Fibroblast of skin of scalp (primary cell): ENCODE measurements around the gene SLC3A2. TPM values are rescaled to one million over a fixed set of nuclear protein-coding genes. Genes with fewer than 3 reads are reported as not detected.
A peak's percentile ranks its signal among the peaks of the same experiment; 100 is the strongest.
"Not testable (repeated sequence)": the region's sequence is repeated elsewhere in the genome, so short reads cannot be mapped to it uniquely, and the experiment has no call there.

Experiments
- DNase-seq: peaks from one replicate; pipeline ENCODE4 v3.0.0-alpha.2; 2013
- polyA plus RNA-seq, 2 experiments: library from polyadenylated mRNA; unstranded; fragments of 120-200 nt; gene quantifications; one replicate each; pipeline ENCODE4 v1.2.1, GENCODE V29; 2013; ENCODE audit not compliant: insufficient read length in 2 of 2

The SLC3A2 gene
- polyA plus RNA-seq (2013, experiment 1 of 2; ENCODE audit: insufficient read length), result 395 TPM
- polyA plus RNA-seq (2013, experiment 2 of 2; ENCODE audit: insufficient read length), result 401 TPM

GRCh38 chr11:62880803-62881578, at the start of gene SLC3A2:
SLC3A2 (plus strand) TSS chr11:62880896; CDS start chr11:62881024, 128 bp downstream.
- DNase-seq, result peak; percentile 87

DNA sequence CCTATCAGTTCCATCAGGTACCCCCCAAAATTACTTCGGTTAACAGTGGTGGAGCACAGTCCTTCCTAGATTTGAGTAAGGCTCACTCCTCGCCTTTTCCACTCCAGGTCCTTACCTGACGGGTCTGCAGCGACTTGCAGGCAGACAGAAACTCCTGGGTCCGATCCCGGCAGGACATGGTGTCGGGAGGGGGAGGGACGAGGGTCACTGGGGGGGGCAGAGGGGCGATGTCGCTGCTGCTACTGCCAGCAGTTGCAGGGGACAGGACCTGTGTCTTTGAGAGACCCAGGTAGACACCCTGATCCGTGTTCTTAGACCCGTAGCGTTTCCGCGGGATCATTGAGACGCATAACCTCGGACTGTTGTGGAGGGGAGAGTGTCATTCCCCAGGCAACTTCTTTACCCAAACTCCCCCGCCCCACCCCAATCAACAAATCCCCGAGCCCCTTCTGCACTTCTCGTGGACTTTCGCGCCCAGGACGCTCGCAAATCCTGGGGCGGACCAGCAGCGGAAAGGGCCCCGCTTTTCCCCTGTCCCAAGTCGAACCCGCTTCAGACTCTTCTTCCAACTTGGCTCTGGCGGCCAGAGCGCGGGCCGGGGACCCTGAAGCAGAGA, 49.7 kb upstream of the SLC3A2 start:
- no peak for DNase-seq

DNA sequence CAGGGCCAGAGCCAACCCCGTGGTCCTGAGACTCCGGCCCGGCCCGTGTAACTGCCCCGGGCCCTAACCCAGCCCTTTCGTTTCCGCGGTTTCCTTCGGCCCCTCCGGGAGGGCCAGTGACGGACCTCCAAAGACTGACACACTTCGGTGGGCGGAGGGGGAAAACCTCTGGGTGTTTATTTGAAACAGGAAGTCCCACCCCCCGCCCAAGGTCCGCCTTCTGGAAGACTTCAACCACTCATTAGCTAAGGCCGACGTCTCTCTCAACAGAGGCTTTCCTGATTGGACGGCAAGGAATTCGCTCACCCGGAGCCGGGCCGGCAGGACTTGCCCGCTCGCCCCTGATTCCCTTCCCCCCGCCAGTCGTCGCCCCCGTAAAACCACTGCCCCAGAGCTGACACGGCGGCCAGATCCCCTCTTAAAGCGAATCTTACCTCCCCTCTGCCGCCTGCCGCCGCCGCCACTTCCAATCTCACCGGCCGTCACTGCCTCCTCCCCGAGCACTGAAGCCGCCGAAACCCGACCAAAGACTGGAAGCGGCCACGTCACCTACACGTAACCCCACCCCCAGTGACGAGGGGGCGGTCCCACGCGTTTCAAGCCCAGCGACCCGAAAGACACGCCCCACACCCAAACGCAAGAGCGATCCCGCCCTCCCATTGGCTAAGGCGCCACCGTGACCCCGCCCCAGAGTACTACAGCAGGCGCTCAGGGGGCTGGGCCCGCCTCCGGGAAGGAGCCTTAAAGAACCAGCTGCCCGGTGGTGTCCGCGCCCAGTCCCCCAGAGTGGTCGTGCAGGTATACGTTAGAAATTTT, 49.0 kb upstream of the SLC3A2 start, which contains the start of gene STX5:
Gene STX5 (minus strand): TSS at position 532 of the 816 bp plus-strand sequence. CDS start 808 bp downstream, outside the sequence.
- DNase-seq, result peak; percentile 99

DNA sequence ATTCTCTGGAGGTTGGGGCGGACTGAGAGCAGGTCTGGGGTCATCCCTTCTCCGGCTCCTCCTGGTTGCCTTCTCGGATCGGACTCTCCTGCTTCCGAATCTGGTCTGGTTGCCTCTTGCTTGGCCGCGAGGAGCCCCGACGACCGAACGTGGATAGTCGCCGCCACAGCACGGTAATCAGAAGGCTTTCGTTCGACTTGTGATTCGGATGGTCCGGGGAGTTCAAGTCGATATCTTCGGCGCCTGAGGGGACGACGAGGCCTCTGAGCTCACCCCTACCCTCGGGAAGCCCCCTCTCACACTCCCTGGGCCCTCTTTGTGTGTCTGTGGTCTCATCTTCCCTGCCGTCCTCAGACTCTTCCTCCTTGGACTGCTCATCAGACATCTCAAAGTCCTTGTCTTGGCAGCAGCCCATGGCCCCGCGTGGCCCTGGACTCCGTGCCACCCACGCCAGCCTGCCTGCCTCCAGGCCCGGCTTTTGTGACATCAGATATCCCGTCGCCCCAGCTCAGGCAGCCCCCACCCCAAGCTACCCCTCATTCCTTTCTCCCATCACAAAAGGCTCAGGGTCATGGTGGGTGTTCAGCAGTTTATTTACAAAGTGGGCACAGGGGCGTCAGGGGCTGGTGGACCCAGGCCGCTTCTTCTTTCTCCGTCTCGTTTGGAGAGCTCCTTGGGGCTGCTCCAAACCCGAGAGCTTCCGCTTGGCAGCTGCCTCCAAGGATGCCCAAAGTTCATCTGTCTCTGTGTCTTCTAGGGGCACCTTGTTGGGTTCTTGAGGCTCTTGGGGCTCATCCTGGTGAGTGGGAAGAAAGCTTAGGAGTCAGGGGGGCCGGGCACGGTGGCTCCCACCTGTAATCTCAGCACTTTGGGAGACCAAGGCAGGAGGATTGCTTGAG, 48.1 kb upstream of the SLC3A2 start, which contains the start of gene TEX54:
Gene TEX54 (minus strand): TSS at position 506 of the 899 bp plus-strand sequence.
- no peak for DNase-seq

GRCh38 chr11:62835336-62835735, 45.4 kb upstream of the SLC3A2 start:
- no peak for DNase-seq

- peak; percentile 92 for DNase-seq
Measured at GRCh38 chr11:62839050-62839945, 41.4 kb upstream of the SLC3A2 start, which contains the start of gene WDR74. WDR74 (minus strand) TSS chr11:62839590; CDS start chr11:62839570, 20 bp downstream.

- DNase-seq, result peak; percentile 86
Measured at GRCh38 chr11:62840721-62841360, 39.9 kb upstream of the SLC3A2 start.

DNA sequence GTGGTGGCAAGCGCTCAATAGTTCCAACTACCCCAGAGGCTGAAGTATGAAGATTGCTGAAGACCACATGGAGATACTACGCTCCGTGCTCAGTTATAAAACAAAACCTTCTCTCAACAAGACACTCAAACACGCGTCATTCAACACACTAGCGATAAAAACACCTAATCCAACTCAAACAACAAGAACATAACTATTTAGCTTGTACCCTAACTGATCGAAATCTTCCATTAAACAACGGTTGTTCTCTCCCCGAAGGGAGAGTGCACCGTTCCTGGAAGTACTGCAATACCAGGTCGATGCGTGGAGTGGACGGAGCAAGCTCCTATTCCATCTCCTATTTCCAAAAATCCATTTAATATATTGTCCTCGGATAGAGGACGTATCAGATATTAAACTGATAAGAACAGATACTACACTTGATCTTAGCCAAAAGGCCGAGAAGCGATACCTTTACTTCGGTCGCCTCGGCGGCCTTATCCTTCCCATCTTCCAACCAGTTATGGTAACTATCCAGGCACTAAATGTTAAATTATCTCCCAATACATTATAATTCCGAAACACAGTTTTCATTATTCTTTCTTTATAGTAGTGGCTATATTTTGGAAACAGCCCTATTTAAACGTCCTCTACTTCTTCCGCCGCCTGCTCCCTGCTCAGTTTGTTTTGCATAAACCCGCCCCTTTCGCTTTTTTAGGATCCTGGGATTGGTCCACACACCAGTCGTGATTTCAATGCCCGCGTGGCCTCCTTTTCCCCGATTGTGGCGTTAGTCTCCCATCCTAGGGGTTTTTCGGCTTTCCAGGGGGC, 39.1 kb upstream of the SLC3A2 start:
- peak; percentile 100 for DNase-seq

- peak; percentile 15 for DNase-seq
Measured at GRCh38 chr11:62842171-62842741, 38.4 kb upstream of the SLC3A2 start.

GRCh38 chr11:62842891-62843290, 37.8 kb upstream of the SLC3A2 start:
- not testable (repeated sequence) for DNase-seq

GRCh38 chr11:62843466-62843865, 37.2 kb upstream of the SLC3A2 start:
- peak; percentile 43 for DNase-seq

DNA sequence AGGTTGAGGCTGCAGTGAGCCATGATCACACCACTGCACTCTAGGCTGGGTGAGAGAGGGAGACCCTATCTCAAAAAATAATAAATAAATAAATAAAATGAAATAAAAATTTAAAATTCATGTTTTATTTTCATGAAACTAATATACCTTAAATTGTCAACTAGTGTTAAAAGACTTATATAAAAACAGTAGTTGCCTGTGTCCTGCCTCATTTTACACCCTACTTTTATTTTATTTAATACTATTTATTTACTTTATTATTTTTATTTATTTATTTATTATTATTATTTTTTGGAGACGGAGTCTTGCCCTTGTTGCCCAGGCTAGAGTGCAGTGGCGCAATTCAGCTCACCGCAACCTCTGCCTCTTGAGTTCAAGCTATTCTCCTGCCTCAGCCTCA, 36.5 kb upstream of the SLC3A2 start:
- DNase-seq, result no peak

GRCh38 chr11:62846177-62846576, 34.5 kb upstream of the SLC3A2 start:
- DNase-seq, result no peak

DNA sequence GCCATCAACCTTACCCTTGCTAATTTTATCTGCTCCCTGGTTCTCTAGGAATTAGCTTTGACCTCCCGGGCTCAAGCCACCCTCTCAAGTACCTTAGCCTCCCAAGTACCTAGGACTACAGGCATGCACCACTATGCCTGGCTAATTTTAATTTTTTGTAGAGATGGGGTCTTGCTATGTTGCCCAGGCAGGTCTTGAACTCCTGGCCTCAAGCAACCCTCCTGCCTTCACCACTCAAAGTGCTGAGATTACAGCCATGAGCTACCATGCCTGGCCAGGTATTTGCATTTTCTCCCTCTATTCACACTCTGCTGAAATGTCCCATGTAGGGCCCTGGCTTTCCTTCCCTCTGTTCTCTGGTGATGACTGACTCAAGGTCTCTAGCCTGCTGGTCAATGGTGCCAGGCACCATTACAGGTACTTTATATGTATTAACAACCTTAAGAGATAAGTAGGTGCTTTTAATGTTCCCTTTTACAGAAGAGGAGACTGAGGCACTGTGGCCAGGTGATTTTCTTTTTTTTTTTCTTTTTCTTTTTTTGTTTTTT, 32.9 kb upstream of the SLC3A2 start:
- DNase-seq, result no peak

DNA sequence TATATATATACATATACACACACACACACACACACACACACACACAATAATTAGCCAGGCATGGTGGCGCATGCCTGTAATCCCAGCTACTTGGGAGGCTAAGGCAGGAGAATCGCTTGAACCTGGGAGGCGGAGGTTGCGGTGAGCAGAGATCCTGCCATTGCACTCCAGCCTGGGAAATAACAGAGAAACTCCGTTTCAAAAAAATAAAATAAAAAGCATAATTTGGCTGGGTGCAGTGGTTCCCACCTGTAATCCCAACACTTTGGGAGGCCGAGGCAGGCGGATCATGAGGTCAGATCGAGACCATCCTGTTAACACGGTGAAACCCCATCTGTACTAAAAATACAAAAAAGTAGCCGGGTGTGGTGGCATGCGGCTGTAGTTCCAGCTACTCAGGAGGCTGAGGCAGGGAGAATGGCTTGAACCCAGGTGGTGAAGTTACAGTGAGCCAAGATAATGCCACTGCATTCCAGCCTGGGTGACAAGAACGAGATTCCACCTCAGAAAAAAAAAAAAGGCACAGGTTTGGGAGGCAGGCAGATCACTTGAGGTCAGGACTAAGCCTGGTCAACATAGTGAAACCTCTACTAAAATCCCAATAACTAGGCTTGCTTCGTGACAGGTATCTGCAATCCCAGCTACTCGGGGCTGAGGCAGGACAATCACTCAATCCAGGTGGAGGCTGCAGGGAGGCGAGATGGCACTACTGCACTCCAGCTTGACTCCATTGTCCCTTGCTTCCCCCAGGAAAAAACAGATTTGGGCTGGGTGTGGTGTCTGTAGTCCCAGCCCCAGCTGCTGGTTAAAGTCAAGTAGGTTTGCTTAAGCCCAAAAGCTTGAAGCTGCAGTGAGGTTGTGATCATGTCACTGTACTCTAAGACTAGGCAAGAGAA, 29.5 kb upstream of the SLC3A2 start:
- no peak for DNase-seq

- DNase-seq, result no peak
Measured at GRCh38 chr11:62851807-62852522, 28.7 kb upstream of the SLC3A2 start.
